Right forelimb (tissue), 1 donor: ENCODE measurements around the gene RNF146.
"Not testable (repeated sequence)": the region's sequence is repeated elsewhere in the genome, so short reads cannot be mapped to it uniquely, and the experiment has no call there.

ENCODE experiments used
- DNase-seq: peaks from one replicate; pipeline ENCODE4 v3.0.0-alpha.2; 2018

The RNF146 gene

GRCh38 chr6:127266178-127266891 is at the start of gene RNF146:
RNF146 (plus strand) TSS chr6:127266864; CDS start chr6:127280339, 13,475 bp downstream.
- peak; percentile 93 for DNase-seq

- no peak for DNase-seq
These were observed 46.8 kb upstream of the RNF146 start for GRCh38 chr6:127219869-127220268.

GRCh38 chr6:127221201-127221600 is 45.5 kb upstream of the RNF146 start:
- DNase-seq = no peak

GRCh38 chr6:127222418-127222817 is 44.2 kb upstream of the RNF146 start:
- no peak for DNase-seq

GRCh38 chr6:127225497-127225896 is 41.2 kb upstream of the RNF146 start:
- DNase-seq = no peak

- DNase-seq = not testable (repeated sequence)
These were observed 32.8 kb upstream of the RNF146 start for GRCh38 chr6:127233819-127234218.

GRCh38 chr6:127243501-127243900 is 23.2 kb upstream of the RNF146 start:
- DNase-seq = no peak

GRCh38 chr6:127247114-127248096 is 19.3 kb upstream of the RNF146 start:
- no peak for DNase-seq

GRCh38 chr6:127249621-127250020 is 17.0 kb upstream of the RNF146 start:
- no peak for DNase-seq

- DNase-seq = no peak
These were observed 11.4 kb upstream of the RNF146 start for GRCh38 chr6:127255286-127255685.

- no peak for DNase-seq
These were observed 3.8 kb upstream of the RNF146 start for GRCh38 chr6:127262896-127263295.

- no peak for DNase-seq
These were observed 3.2 kb upstream of the RNF146 start for GRCh38 chr6:127263481-127263880.

- DNase-seq = peak; percentile 89
These were observed 405 bp downstream of the RNF146 start for GRCh38 chr6:127266892-127267645.

- DNase-seq = no peak
These were observed 1.3 kb downstream of the RNF146 start for GRCh38 chr6:127267646-127268625.

GRCh38 chr6:127272576-127272975 is 5.9 kb downstream of the RNF146 start:
- DNase-seq = no peak

- no peak for DNase-seq
These were observed 6.8 kb downstream of the RNF146 start for GRCh38 chr6:127273499-127273898.

GRCh38 chr6:127276331-127276730 is 9.7 kb downstream of the RNF146 start:
- no peak for DNase-seq

GRCh38 chr6:127277878-127278843 is 11.5 kb downstream of the RNF146 start:
- DNase-seq = no peak

- DNase-seq = no peak
These were observed 13.2 kb downstream of the RNF146 start for GRCh38 chr6:127279815-127280214.

- no peak for DNase-seq
These were observed 15.5 kb downstream of the RNF146 start for GRCh38 chr6:127282184-127282583.

- no peak for DNase-seq
These were observed 22.0 kb downstream of the RNF146 start for GRCh38 chr6:127288705-127289104.
